ENCODE results near the gene F8A1. TPM values are rescaled to one million over a fixed set of nuclear protein-coding genes. Genes with fewer than 3 reads are reported as not detected.
"Not testable (repeated sequence)": the region's sequence is repeated elsewhere in the genome, so short reads cannot be mapped to it uniquely, and the experiment has no call there.

The F8A1 gene
- 10 to 100 TPM; 20.8 to 21.5 TPM for total RNA-seq

DNA sequence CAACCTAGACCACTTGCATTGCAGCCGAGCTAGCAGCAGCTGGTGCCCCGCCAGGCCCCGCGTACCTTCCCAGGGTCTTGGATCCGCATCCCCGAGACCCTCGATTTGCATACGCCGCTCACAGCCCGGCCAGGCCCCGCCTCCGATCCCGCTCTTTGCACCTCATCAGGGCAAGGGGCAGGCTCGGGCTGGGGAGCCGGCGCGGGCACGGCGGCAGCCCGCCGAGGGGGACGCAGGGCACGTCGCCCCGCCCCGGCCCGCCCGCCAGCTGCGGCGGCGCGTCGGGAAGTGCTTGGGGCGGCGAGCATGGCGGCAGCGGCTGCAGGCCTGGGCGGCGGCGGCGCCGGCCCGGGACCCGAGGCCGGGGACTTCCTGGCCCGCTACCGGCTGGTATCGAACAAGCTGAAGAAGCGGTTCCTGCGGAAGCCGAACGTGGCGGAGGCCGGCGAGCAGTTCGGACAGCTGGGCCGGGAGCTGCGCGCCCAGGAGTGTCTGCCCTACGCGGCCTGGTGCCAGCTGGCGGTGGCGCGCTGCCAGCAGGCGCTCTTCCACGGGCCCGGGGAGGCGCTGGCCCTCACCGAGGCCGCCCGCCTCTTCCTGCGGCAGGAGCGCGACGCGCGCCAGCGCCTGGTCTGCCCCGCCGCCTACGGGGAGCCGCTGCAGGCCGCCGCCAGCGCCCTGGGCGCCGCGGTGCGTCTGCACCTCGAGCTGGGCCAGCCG is at the start of gene F8A1:
TSS of gene F8A1 (plus strand) at position 287 of the 720 bp plus-strand sequence. CDS start at position 307, 20 bp downstream.
- intact Hi-C loops (cut with DNase I); H3K9me3 ChIP-seq; H3K36me3 ChIP-seq (replicated peaks in 1 of 2; ENCODE audit: insufficient read depth in 1 of 2, low read depth in 2 of 2); H3K27ac ChIP-seq; H3K4me3 ChIP-seq; H3K27me3 ChIP-seq; H3K4me1 ChIP-seq: not testable (repeated sequence)
- WGBS, 2 donors = no CpG with 5 or more reads among the region's 91 CpGs
- peak; percentile 89 for ATAC-seq
- DNase-seq = peak in 2 of 4 donors; percentile 39 to 55

DNA sequence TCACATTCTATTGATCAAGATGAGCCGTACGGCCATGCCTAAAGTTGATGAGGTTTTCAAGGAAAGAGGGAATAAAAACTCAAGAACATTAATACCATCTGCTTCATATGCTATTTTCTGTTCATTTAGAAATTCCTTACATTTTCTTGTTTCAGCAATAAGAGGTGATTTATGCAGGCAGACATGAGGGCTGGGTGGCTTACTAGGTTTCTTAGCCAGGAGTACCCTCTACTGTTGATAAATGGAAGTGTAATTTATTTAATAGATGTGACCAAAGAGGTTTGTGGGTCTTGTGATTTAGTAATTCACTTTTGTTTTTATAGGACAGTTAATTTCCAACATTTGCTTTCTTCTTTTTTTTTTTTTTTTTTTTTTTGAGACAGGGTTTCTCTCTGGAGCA is 45.3 kb upstream of the F8A1 start:
- no peaks in the 10 kb centered on the region for H3K4me1 ChIP-seq
- intact Hi-C loops (cut with DNase I) = no loop called here
- DNase-seq (peak in 2 of 4 donors; percentile 10 to 13), ATAC-seq (no peak)
- H3K4me3 ChIP-seq = no peak overlapping the region
- no peaks in the 10 kb centered on the region for H3K9me3 ChIP-seq
- H3K27ac ChIP-seq = no peak overlapping the region
- WGBS, 2 donors = 78% methylated on average over 2 of the region's 2 CpGs
- H3K27me3 ChIP-seq = no peaks in the 10 kb centered on the region
- H3K36me3 ChIP-seq (replicated peaks in 1 of 2; ENCODE audit: insufficient read depth in 1 of 2, low read depth in 2 of 2) = no peaks in the 10 kb centered on the region
- no peak for TF ChIP-seq POLR2A (IDR thresholded peaks at IDR 0.05)
- TF ChIP-seq, protein P1, sequence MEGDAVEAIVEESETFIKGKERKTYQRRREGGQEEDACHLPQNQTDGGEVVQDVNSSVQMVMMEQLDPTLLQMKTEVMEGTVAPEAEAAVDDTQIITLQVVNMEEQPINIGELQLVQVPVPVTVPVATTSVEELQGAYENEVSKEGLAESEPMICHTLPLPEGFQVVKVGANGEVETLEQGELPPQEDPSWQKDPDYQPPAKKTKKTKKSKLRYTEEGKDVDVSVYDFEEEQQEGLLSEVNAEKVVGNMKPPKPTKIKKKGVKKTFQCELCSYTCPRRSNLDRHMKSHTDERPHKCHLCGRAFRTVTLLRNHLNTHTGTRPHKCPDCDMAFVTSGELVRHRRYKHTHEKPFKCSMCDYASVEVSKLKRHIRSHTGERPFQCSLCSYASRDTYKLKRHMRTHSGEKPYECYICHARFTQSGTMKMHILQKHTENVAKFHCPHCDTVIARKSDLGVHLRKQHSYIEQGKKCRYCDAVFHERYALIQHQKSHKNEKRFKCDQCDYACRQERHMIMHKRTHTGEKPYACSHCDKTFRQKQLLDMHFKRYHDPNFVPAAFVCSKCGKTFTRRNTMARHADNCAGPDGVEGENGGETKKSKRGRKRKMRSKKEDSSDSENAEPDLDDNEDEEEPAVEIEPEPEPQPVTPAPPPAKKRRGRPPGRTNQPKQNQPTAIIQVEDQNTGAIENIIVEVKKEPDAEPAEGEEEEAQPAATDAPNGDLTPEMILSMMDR (IDR thresholded peaks at IDR 0.05) = peak in 5 of 7 experiments; percentile 37 to 68 (median 61)

- no peaks in the 10 kb centered on the region for H3K4me1 ChIP-seq
- H3K36me3 ChIP-seq (replicated peaks in 1 of 2; ENCODE audit: insufficient read depth in 1 of 2, low read depth in 2 of 2) = no peaks in the 10 kb centered on the region
- no peak overlapping the region for H3K27ac ChIP-seq
- no peak for ATAC-seq
- intact Hi-C loops (cut with DNase I) = no loop called here
- H3K27me3 ChIP-seq = no peaks in the 10 kb centered on the region
- no peak overlapping the region for H3K4me3 ChIP-seq
- no peak for TF ChIP-seq POLR2A (IDR thresholded peaks at IDR 0.05)
- TF ChIP-seq, protein P1 (IDR thresholded peaks at IDR 0.05) = no peak
- DNase-seq = no peak
- 88 to 100% methylated on average over 1 of the region's 1 CpG for WGBS, 2 donors
- no peaks in the 10 kb centered on the region for H3K9me3 ChIP-seq
Measured at GRCh38 chrX:154850957-154851611, 35.1 kb upstream of the F8A1 start.

DNA sequence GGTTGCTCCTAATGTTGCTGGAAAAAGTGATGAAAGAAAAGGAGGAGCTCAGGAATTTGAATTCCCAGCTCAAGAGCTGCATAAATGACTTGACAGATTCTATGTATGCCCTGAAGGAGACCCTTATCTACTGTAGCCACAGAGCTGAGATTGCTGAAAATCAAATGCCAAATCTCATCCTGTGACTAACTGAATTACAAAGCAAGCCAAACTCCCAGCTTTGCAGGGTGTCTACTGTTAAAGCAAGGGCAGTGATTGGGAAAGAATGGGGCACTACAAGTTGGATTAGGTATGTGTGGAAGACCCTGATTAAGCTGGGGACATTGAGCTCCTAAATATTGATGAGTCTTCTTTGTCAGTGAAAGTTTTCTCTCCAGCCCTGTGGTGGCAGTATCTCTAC is 30.9 kb upstream of the F8A1 start:
- Histone ChIP-seq H3K36me3 (replicated peaks in 1 of 2; ENCODE audit: insufficient read depth in 1 of 2, low read depth in 2 of 2) (no peaks in the 10 kb centered on the region), H3K27me3 (no peaks in the 10 kb centered on the region), H3K9me3 (no peaks in the 10 kb centered on the region), H3K4me3 (no peak overlapping the region), H3K4me1 (no peaks in the 10 kb centered on the region), H3K27ac (no peak overlapping the region)
- intact Hi-C loops (cut with DNase I) = no loop called here
- TF ChIP-seq, protein P1 (IDR thresholded peaks at IDR 0.05) = no peak
- TF ChIP-seq POLR2A (IDR thresholded peaks at IDR 0.05) = no peak
- ATAC-seq = no peak
- DNase-seq = no peak

- H3K27me3 ChIP-seq; ATAC-seq; H3K9me3 ChIP-seq; H3K27ac ChIP-seq; DNase-seq; intact Hi-C loops (cut with DNase I); H3K36me3 ChIP-seq (replicated peaks in 1 of 2; ENCODE audit: insufficient read depth in 1 of 2, low read depth in 2 of 2); H3K4me1 ChIP-seq; H3K4me3 ChIP-seq: not testable (repeated sequence)
Measured at GRCh38 chrX:154868522-154868921, 17.6 kb upstream of the F8A1 start.
